CD4-positive, alpha-beta T cell treated with Interleukin-4 for 4 hours (primary cell): ENCODE data around the gene PHYKPL.

Source experiments
- DNase-seq: peaks from one replicate; pipeline ENCODE4 v3.0.0-alpha.2; 2020

PHYKPL gene

DNA sequence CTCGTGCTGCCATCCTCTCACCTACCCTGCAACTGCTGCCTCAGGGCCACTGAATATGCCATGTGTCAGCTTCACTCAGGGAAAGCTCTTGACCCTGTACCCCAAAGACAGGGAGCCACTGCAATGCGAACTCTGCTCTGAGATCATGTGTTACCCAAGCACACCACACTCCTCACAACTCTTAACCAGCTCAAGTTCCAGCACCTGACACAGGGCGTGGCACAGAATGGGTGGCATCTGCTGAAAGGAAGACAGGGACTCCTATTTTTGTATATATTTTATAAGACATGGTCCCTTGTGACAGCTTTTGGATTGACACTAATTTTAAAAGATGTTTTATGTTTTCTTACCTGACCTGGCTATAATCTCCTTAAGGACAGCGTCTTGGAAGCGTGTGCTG lies 10.7 kb downstream of the PHYKPL start:
- DNase-seq = no peak

- DNase-seq = no peak
These were observed 11.3 kb downstream of the PHYKPL start for GRCh38 chr5:178221282-178221681.

GRCh38 chr5:178218827-178219226 lies 13.8 kb downstream of the PHYKPL start:
- DNase-seq = no peak

DNA sequence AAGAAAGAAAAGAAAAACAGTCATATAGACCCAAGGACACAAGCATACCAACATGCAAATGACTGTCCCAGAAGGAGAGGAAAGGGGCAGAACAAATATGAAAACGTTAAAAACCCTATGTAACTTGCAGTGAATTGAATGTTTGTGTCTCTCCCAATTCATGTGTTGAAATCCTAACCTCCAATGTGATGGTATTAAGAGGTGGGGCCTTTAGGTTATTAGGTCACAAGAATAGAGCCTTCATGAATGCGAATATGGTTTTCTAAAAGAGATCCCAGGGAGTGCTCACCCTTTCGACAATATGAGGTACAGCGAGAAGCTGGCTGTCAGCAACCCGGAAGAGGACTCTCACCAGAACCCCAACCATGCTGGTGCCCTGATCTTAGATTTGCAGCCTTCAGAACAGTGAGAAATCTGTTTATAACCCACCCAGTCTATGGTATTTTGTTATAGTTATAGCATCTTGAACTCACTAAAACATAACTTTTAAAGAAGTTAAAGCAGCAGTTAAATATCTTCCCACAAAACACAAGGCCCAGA lies 14.3 kb downstream of the PHYKPL start:
- no peak for DNase-seq

DNA sequence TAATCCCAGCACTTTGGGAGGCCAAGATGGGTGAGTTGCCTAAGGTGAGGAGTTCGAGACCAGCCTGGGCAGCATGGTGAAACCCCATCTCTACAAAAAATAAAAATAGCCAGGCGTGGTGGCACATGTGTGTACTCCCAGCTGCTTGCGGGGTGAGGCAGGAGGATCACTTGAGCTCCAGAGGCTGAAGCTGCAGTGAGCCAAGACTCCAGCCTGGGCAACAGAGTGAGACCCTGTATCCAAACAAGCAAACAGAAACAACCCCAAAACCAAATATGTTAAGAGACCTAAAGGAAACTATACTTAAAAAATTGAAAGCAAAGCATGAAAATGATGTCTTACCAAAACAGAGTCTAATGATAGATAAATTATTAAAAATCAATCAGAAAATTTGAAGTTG lies 15.8 kb downstream of the PHYKPL start:
- DNase-seq = no peak

DNA sequence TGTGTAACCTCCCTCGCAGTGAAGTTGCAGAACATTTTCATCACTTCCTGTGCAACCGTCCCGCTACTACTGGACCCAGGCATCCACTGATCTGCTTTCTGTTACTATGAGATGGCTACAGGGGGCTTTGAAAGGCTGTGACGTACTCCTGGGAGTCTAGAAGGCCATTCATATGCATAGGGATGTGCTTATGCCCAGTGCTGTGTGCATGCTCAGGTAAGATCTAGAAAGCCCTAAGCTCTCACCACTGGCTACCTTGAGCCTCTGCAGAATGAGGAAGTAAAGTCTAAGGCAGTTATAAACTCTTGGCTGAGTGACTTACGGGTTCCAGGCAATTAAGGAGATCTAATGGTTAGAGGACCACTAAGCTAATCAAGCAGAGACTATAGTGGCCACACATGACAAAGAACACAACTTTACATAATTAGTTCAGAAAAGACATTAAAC lies 16.5 kb downstream of the PHYKPL start:
- no peak for DNase-seq

DNA sequence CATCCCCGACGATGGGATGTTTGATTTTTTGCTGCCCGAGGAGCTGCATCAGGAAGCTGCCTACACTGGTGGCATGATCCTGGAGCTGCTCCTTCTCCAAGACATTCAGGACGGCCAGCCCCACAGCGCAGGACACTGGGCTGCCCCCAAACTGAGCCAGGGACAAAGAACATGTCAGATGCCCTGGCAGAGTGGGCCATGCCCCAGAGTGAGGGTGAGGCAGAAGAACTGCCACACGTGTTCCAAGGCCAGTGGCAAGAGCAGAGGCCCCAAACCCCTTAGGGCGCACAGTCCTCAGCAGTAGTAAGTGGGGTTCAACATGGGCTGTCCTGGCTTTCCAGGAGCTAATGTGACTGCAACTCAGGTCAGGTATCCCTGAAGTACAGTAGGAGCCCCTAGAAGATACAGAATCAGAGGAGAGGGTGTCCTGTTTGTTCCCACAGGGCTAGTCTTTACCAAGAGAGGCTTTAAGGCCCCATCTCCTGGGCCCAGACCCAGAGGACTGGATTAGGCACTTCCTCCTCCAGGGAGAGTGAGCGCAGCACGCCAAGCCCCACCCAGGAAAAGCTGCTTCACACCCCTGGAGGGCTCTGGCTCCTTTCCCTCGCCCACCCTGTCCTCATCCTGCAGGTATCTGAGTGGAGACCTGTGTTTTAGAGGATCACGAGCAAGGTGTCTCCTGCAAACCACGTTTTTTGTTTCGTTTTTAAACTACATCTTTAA lies 17.2 kb downstream of the PHYKPL start:
- no peak for DNase-seq

DNA sequence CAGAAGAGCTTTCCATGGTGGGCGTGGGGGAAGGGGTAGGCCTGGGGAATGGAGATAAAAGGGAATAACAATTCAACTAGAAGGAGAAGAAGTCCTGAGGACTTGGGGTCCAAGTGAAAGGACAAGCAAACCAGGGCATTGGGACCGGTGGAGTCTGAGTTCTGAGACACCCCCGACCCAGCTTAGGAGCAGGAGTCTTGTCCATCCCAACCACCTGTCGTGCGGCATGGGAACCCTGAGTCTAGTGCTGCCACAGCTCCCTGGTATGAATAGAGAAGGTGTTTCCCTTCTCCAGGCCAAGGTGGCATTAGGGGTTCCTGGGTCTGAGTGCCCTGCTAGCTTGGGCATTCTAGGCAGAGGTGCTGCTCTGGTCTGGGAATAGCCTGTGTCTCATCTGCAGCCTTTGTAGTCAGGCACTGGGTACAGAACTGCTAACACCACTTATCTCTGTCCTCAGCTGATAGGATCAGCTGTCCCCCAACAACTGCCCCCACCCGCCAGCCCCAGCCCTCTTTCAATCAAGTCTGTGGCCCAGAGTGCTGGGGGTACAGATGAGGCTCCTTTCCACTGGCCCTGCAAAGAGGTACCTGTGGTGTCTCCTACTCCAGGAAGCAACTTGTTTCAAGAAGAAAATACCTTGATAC lies 18.3 kb downstream of the PHYKPL start:
- no peak for DNase-seq

DNA sequence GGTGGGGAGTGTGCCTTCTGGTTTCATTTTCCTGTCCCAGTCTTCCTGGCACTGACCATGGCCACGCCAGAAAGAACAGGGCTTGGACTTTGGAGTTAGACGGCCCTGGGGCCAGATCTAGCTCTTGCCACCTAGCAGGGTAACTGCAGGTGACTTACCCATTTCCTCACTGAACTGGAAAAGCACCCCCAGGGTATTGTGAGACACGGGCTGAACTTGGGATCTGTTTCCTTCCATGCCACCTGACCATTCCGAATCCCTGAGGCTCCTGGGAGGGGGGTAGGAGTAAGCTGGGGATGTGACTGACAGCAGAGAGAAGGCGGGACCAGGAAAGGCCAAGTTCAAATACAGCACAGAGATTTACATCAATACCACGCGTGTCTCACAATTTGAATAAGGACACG lies 18.9 kb downstream of the PHYKPL start:
- DNase-seq = no peak

GRCh38 chr5:178213003-178213461 lies 19.6 kb downstream of the PHYKPL start:
- DNase-seq = no peak

- DNase-seq = no peak
These were observed 20.2 kb downstream of the PHYKPL start for GRCh38 chr5:178212241-178213002.

DNA sequence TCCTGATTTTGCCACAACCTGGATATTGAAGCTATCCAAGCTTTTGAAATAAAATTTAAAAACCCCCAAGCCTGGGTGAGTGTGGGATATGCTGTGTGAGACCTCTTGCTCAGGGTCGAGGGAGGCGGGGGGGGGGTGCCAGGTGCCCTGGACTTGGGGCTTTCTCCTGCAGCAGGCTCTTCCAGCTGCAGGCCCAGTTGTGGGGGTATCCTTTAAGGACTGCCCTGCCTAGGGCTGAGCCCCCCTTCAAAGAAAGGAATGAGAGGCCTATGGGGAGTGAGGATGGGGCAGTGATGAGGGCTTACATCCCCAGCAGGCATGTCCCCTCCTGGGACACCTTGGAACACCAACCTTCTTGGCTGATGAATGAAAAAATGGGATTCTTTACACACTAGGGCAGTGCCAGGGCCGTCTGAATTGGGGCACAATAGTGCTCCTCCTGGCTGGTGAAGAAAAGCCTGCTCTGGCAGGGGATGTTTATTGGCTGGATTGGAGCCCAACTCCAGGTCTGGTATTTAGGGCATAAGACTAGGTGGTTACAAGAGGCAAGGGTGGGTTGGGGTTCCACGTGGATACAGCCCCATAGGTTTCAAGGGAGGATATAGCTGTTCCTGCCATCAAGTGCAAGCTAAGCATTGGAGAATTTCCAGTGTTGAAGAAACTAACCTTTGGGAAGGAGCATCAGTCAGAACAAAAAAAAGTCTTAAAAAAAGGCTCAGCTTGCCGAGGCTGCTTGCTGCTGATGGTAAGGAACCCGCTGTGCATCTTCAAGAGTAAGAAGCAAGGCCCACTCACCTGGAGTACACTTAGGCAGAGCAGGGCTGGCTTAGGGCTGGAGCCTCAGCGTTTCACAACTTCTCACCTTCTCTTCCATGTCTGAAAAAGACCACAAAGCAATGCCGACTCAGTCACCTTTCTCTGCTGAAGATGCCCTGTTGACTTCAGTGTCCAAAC lies 21.2 kb downstream of the PHYKPL start:
- DNase-seq = no peak

DNA sequence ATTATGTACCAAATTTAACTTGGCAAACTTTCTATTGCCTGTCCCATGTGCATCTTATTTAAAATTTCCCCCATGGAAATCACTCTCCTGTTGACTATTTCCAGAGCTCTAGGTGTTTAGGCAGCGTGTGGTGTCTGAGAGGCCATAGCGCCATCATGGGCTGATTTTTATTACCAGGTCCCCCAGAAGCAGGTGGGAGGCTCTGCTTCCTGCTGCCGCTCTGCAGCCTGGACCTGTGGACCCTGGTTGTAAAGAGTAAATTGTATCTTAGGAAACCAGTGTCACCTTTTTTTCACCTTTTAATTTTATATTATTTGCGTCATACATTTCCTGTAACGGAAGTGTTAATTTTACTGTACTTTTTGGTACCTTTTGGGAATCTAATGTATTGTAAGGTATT lies 21.9 kb downstream of the PHYKPL start:
- DNase-seq = no peak

GRCh38 chr5:178210073-178210535 lies 22.5 kb downstream of the PHYKPL start:
- DNase-seq = no peak

- DNase-seq = no peak
These were observed 23.1 kb downstream of the PHYKPL start for GRCh38 chr5:178209334-178210072.

DNA sequence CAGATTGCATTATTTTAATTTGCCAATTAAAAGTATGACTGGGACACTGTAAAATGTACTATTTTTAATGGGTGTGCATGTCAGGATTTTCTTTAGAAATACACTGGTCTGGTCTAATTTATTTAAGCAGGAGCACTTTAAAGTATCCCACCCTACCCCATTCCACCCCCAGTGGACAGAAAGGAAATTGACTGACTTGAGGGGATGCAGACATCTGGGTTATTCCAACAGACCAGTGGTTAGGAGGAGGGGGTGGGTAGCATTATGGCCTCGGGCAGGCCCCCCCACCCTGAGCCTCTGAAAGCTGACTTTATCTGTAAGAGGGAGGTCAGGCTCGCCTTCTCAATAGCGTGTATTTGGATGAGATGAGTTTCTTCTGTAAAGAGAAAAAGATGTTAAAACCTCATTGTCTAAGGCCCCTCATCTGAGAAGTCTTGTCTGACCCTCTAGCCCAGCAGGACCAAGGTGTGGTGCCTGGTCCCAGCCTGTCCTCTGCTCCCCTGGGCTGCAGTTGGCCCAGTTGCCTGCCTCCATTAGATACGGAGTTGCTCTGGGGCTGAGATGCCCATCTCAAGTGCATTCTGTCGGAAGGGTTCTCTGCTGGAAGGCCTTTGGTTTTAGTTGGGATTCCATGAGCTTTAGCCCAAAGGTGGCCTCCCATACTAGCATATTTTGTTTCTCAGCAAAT lies 23.9 kb downstream of the PHYKPL start:
- no peak for DNase-seq

- DNase-seq = no peak
These were observed 24.7 kb downstream of the PHYKPL start for GRCh38 chr5:178207917-178208280.

- no peak for DNase-seq
These were observed 25.3 kb downstream of the PHYKPL start for GRCh38 chr5:178207183-178207916.

- no peak for DNase-seq
These were observed 26.2 kb downstream of the PHYKPL start for GRCh38 chr5:178206166-178207101.
